ENCODE data around the gene RCL1.
"Not testable (repeated sequence)": the region's sequence is repeated elsewhere in the genome, so short reads cannot be mapped to it uniquely, and the experiment has no call there.

The RCL1 gene

GRCh38 chr9:4784403-4784802 is 8.3 kb upstream of the RCL1 start:
- no peak for DNase-seq

GRCh38 chr9:4786599-4786998 is 6.1 kb upstream of the RCL1 start:
- DNase-seq: no peak

GRCh38 chr9:4787876-4788275 is 4.9 kb upstream of the RCL1 start:
- no peak for DNase-seq

- no peak for DNase-seq
Observed at GRCh38 chr9:4788703-4789102, 4.0 kb upstream of the RCL1 start.

GRCh38 chr9:4792054-4792571 is 631 bp upstream of the RCL1 start:
- no peak for DNase-seq

GRCh38 chr9:4793459-4794395 is 983 bp downstream of the RCL1 start:
- no peak for DNase-seq

- no peak for DNase-seq
Observed at GRCh38 chr9:4794691-4795090, 1.9 kb downstream of the RCL1 start.

- DNase-seq: not testable (repeated sequence)
Observed at GRCh38 chr9:4795108-4795507, 2.4 kb downstream of the RCL1 start.

GRCh38 chr9:4796530-4796929 is 3.8 kb downstream of the RCL1 start:
- no peak for DNase-seq

GRCh38 chr9:4796988-4797853 is 4.5 kb downstream of the RCL1 start:
- DNase-seq: no peak

- no peak for DNase-seq
Observed at GRCh38 chr9:4797854-4798150, 5.1 kb downstream of the RCL1 start.

GRCh38 chr9:4798281-4799032 is 5.7 kb downstream of the RCL1 start:
- peak; percentile 77 for DNase-seq

- DNase-seq: no peak
Observed at GRCh38 chr9:4799033-4799430, 6.3 kb downstream of the RCL1 start.

- DNase-seq: no peak
Observed at GRCh38 chr9:4799775-4800174, 7.0 kb downstream of the RCL1 start.

GRCh38 chr9:4801156-4801555 is 8.4 kb downstream of the RCL1 start:
- DNase-seq: no peak

GRCh38 chr9:4803670-4804530 is 11.2 kb downstream of the RCL1 start:
- DNase-seq: no peak

GRCh38 chr9:4804531-4805016 is 11.8 kb downstream of the RCL1 start:
- DNase-seq: no peak

GRCh38 chr9:4805191-4805918 is 12.6 kb downstream of the RCL1 start:
- DNase-seq: no peak

- DNase-seq: no peak
Observed at GRCh38 chr9:4810565-4810964, 17.8 kb downstream of the RCL1 start.

- no peak for DNase-seq
Observed at GRCh38 chr9:4811824-4812223, 19.1 kb downstream of the RCL1 start.

GRCh38 chr9:4812858-4813257 is 20.1 kb downstream of the RCL1 start:
- no peak for DNase-seq

Data from NCI-H524 treated with DMSO at 0.1 percent for 48 hours (cell line).